ENCODE measurements around the gene GTF3A.

The GTF3A gene

DNA sequence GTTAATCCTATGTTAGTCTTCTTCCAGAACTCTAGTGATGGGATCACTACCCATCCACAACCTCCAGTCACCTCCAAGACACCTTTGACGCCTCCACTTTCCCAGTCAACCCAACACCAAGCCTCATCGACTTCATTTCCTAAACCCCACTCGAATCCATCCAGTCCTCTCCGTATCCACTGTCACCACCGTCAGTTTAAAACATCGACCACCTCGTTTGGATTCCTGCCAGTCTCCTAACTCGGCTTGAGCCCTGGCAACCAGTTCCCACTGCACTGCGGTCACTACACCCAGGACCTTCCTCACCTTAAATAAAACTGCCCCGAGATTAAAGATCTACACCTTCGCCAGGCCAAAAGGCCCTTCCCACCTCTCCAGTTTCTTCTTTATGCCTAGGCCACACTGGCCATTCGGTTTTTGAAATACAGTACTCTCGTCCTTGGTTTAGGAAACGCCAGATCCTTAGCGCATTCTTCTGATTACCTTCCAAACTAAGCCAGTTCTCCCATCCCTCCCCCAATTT lies 24.7 kb downstream of the GTF3A start:
- DNase-seq: no peak

DNA sequence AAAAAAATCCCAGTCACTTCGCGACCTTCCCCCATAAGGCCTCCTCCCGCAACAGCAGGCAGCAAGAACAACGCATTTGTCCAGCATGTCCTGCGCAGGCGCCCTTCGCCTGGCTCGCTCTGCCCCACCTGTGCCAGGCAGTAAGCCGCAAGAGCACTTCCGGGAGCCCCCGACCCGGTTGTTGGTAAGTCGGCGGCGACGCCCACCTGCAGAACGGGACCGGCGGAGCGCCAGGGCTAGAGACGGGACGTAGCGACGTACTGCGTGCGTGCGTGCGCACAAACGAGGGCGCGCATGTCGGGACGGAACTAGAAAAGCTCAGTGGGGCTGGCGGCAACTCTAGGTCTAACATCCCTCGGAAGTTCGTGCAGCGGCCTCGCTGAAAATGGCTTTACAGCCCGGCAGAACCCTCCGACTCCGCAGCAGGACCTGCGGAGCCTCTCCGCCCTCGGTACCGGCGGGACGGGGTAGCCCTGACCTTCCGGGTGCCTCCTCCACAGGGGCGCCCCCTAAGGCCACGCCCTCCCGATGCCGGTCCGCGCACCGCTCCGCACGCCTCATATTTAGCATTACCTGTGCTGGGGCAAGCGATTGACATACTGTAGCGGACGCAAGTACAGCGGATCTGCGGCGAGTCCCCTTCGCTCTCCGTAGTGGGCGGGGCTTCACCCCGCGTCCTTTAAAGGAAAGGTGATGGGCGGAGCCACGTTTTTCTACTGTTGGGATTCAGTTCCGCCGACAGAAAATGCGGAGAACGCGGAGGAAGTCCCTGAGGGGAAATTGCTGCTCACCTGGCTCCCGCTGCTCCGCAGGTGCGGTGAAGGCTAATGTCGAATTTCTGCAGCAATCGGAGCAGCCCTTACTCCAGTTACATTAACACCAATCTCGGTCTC lies 25.8 kb downstream of the GTF3A start, which contains the start of gene MTIF3:
MTIF3 (minus strand) TSS at position 629 of the 893 bp plus-strand sequence. CDS start 10,116 bp downstream, outside the sequence.
- DNase-seq: peak; percentile 90

DNA sequence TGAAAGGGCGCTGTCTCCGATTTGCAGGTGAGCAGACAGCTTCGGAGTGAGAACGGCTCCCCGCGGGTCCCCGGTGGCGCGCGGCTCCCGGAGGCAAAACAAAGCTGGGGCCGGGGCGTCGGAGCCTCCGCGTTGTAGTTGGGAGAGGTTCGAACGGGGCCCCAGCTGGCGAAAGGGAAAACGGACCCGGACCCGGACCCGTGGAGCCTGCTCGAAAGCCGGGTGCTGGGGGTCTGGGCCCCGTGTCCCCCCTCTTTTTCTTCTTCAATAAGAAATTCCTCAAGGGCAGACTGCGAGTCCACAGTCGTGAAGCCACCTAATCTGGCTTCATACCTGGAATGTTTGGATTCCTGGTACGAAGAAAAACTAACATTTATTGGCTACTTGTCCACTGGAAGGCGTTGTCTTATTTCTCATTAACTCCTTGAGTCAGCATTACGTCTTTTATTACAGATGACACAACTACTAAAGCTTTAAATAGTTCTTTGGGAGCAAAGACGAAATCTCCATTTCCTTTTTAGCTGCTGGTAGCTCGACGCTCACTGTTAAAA lies 26.6 kb downstream of the GTF3A start:
- peak; percentile 28 for DNase-seq

DNA sequence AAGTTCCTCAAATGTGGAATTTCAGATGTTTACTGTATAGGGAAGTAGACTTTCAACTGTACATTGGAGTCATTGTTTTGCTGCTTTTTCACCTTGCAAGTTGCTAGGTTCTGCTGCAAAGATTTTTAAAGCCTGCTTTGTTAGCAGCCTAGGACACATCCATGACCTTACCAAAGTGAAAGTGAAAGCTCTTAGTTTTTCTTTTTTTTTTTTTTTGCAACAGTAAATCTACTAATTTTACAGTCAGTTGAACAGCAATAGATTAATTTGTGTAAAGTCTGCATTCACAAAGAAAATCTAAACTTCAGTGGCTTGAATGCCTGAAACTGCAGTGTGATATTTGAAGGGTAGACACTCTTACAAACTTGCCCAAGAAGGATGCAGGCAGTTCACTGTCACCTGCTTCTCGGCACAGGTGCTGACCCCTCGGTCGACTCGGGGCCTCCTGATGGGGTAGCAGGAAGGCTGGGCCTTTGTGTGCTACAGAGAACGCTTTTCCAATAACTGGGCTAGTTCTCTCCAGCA lies 31.0 kb downstream of the GTF3A start:
- no peak for DNase-seq

DNA sequence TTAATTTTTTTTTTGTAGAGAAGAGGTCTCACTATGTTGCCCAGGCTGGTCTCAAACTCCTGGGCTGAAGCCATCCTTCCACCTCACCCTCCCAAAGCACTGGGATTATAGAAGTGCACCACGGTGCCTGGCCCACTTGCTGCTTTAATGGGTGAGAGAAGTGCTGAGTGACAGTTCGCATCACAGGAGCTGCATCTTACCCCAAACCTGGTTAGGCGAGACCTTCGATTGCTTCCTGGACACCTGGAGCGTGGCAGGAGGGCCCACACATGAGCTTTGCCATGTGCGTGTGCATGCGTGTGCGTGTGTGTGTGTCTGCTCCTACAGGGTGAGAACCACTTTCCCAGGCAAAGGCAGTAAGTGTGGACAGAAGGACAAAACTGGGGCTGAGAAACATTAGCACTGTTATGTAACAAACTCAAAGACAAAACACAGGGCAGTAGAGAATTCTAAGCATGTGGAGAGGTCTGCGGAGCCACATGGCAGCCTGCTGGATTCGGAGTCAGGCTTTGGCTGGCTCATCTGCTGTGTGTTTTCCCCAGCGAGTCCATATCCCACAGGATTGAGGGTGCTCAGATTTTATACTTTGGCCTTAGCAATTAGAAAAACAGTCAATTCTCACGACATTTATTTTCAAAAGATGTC lies 37.6 kb downstream of the GTF3A start:
- DNase-seq: peak; percentile 5

DNA sequence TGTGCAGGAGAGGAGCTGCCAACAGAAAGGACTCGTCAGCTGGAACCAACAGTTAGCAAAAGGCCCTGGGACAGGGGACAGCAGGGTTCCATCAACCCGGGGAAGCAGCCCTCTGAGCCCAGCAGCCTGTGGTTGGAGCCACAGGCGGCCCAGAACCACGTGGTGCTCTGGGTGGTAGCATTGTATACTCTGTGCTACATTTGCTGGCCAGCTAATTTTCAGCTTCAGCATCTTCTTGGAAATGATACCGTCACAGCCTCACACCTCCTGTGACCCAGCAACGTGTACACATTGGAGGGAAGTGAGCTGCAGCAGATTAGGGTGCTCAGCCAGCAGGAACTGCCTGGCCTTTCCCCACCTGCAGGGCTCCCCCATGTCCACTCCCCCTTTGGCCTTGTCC lies 39.1 kb downstream of the GTF3A start:
- no peak for DNase-seq

DNA sequence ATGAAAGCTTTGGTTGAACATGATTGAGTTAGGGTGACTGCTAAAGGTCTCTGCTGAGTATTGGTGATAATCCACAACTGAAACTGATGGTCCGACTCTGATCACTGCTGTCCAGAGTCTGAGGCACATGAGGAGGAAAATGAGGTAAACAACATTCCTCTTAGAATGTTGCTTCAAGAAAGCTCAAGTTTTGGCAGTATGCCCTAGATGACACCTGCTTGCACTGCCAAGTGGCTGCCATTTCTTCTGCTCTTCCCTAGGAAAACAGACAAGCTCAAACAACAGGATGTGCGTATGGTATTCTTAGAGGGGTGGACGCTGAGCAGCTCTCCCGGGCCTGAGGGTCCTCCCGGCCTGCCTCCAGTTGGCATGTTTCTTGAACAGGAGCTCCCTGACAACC lies 41.2 kb downstream of the GTF3A start:
- no peak for DNase-seq

DNA sequence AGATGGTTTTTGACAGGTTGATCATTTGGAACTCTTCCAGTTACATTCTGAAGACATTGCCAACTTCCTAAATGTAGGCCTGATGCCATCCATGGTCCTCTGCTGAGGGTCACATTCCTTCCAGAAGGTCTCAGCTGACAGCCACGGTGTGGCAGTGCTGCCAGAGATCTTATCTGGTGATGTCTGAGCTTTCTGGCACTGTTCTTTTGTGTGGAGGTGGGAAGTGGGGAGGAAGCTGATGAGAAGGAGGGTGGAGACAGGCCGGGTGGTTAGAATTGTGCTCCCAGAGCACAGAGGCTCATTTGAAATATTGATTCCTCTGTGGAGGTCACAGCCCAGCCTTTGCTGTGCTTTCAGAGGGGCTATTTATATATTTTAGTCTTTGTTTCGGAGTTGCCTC lies 42.1 kb downstream of the GTF3A start:
- DNase-seq: no peak

DNA sequence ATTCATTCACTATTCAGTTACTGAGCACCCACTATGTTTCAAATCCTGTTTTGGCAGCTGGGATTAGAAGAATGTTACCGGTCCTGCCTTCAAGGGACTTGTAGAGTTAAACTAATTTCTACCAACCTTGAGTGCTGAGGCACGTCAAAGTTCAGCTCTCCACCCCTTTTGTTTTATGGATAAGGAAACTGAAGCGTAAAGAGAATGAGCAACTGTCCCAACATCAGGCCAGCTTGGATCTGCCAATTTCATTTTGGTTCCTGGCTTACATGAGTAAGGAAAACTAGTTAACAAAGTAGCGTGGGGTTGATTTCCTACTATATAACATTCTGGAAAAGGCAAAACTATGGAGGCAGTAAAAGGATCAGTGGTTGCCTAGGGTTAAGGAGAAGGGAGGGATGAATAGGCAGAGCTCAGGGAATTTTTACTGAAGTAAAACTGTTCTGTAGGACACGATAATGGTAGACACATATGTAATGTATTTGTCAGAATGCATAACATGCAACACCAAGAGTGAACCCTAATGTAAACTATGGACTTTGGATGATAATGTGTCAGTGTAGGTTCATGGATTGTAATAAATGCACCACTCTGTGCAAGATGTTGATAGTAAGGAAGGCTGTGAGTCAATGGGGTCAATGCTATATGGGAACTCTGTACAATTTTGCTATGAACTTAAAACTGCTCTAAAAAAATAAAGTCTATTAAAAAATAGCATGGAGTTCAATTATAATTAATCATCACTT lies 45.8 kb downstream of the GTF3A start:
- no peak for DNase-seq

DNA sequence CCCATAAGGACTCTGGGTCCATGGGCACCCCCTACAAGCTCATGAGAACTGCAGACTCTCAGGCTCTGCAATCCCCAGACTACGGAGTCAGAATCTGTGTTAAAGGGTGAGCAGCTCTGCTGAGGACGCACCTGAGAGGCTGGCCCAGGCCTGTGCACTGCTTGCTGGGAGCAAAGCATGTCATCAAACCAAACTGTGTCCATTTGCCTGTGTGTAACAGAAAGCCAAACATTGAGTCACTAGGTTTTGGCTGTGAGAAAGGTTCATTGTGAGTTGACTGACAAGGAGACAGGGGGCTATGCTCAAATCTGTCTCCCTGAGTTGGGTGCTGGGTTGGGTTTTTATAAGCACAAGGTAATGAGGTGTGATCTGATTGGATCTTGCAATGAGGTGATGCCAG lies 48.0 kb downstream of the GTF3A start:
- no peak for DNase-seq

DNA sequence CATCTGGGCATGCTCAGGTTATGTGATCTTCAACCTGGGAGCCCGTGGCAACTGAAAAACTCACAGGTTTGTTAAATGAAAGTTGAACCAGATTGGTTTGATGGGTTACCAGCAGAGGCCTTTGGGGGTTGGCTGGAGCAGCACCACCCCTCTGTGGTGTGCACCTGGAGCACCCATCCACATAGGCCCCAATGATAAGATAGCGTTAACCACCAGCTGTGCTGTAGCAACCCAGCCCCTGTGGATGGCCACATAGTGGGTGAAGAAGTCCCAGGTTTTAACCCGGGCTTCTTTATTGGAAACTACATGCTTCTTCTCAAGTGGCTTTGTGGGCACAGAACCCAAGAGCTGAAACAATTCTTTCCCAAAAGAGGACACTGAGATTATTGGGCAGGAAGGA lies 48.5 kb downstream of the GTF3A start:
- DNase-seq: no peak

DNA sequence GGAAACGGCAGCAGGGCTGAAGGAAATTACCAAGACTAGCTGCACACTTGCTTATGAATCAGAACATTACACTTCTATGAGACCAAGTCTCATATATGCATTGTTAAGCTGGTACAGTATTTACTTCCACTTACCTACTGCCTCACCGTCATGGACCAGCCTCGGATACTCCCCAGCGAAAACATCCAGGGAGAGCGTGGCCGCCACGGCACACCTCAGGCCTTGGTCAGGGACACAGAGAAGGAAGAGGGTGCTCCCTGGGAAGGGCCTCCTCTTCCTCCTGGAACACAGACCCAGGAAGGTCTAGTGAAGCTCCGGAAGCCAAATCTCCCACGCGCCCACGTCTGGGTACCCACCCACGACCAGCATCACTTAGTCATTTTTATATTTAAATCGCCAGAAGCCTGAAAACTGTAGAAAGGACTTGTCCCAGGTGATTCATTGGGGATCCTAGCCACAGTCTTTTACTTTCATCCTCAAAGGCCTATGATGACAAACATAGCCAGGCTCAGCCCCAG lies 50.4 kb downstream of the GTF3A start:
- no peak for DNase-seq

DNA sequence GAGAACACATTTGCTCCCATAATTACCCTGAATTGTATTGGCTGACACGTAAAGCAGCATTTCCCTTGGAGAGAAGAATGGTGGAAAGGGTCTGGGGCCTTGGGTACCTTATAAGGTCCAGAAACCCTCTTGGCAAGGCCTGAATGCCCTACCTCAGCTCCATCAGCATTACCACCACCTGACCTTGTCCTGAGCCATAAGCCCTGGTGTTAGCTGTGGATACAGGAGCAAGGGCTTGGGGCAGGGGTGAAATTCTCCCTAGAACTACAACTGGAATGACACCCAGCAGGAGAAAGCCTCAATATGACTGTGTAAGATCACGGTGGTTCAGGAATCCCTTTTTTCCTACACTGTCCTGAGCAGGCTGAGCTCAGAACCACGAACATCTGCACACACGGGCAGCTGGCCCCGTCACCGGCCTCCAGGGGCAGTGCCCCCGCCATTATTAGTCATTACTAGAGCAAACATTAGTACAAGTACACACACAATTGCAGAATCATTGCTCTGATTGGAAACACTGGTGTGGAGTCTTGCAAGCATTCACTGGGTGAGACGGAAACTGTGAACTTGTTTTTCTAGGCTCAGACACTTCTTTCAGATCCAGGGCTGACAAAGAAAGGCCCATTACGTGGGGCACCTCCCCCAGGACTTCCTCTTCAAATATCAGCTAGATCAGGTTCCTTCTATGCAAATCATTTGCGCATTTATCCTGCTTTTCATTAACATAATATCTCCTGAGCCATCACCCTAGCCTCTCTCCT lies 52.7 kb downstream of the GTF3A start:
- DNase-seq: peak; percentile 21

DNA sequence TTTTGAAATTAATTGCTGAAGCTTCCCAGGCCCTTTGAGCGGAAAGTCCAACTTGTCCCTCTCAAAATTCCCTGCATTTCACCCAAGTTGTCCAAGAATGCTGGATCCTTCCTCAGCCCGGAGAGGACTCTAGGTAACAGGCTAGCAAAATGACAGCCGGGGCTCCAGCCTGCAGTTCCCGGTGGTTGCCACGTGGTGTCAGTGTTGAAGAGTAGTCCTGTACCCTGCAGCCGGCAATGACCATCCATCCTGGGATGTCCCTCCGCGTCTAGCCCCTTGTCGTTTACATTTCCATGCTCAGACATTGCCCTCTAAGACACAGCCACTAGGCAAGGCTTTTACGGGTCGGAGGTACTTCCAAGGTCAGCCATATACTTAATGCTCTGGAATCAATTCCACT lies 57.3 kb downstream of the GTF3A start:
- DNase-seq: peak; percentile 15

DNA sequence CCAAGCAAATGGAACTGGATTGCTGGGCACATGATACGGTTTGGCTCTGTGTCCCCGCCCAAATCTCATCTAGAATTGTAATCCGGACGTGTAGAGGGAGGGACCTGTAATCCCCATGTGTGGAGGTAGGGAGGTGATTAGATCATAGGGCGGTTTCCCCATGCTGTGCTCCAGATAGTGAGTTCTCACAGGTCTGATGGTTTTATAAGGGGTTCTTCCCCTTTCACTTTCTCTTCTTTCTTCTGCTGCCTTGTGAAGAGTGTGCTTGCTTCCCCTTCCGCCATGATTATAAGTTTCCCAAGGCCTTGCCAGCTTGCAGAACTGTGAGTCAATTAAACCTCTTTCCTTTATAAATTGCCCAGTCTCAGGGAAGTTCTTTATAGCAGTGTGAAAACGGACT lies 58.6 kb downstream of the GTF3A start:
- no peak for DNase-seq

DNA sequence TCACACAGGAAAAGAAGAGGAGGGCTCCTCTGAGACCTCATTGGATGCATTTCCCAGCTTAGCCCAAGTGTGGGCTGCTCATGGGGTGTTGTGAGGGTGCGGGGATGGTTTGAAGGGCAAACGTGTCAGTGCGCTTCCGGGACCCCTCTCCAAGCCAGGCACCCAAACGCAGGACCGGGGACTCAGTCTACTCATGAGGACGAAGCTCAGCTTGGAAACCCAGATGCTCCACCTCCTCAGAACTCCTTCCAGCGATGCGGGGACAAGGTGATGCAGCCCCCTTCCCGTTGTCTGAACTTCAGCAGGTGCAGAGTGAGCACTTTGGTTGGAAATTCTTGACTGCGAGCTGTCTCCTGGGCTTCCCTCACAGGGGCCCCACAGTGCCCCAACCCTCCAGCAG lies 59.0 kb downstream of the GTF3A start:
- no peak for DNase-seq

Measured in fibroblast of skin of scalp (primary cell).